Kidney (tissue), 14 donors: Measurements from ENCODE around the gene PPM1L. TPM values are rescaled to one million over a fixed set of nuclear protein-coding genes. Genes with fewer than 3 reads are reported as not detected.

ENCODE experiments used
- DNase-seq, 5 donors: peaks; one replicate each; pipeline ENCODE4 v3.0.0-alpha.2; 2013 to 2020
- FAIRE-seq: peaks from 2 replicates; lab custom pipeline; 2012; peaks lifted over from hg19 to GRCh38; lab: Jason Lieb, UNC
- H3K27ac ChIP-seq, 2 donors: one replicate each; pipeline ENCODE4 v1.7.0; 2013; ENCODE audit warnings: low read depth in 2 of 2, low read length in 2 of 2, inconsistent platforms in 1 of 2
- H3K27me3 ChIP-seq: one replicate; pipeline ENCODE4 v1.7.1; 2013; ENCODE audit warnings: low read length, inconsistent platforms; ENCODE audit not compliant: control insufficient read depth, insufficient read depth
- H3K36me3 ChIP-seq, 3 donors: one replicate each; pipeline versions ENCODE4 v1.7.0 to v1.7.1; 2013; ENCODE audit warnings: low read length in 3 of 3, control low read depth in 1 of 3, inconsistent platforms in 1 of 3; ENCODE audit not compliant: insufficient read depth in 3 of 3, control insufficient read depth in 2 of 3
- H3K4me1 ChIP-seq, 3 donors: one replicate each; pipeline versions ENCODE4 v1.7.0 to v1.7.1; 2013; ENCODE audit warnings: low read length in 3 of 3, inconsistent platforms in 1 of 3, low read depth in 1 of 3; ENCODE audit not compliant: control insufficient read depth in 2 of 3, insufficient read depth in 2 of 3
- H3K4me3 ChIP-seq, 3 donors: one replicate each; pipeline versions ENCODE4 v1.7.0 to v1.8.1; 2013; ENCODE audit warnings: low read length in 3 of 3, control low read depth in 1 of 3, inconsistent platforms in 1 of 3
- H3K9ac ChIP-seq, 3 donors: one replicate each; pipeline versions ENCODE4 v1.7.0 to v1.7.1; 2013; ENCODE audit warnings: low read length in 3 of 3, control low read depth in 1 of 3, inconsistent platforms in 1 of 3
- H3K9me3 ChIP-seq, 3 donors: one replicate each; pipeline versions ENCODE4 v1.7.0 to v1.7.1; 2013; ENCODE audit warnings: low read length in 3 of 3, control low read depth in 1 of 3, inconsistent platforms in 1 of 3; ENCODE audit not compliant: control insufficient read depth in 2 of 3, insufficient read depth in 1 of 3
- intact Hi-C: fragments of 100-400 bp; cut with DNase I; formaldehyde crosslinking; loops from one replicate; pipeline ENCODE4 v1.11.1; 2022
- polyA plus RNA-seq: library from polyadenylated mRNA; stranded (reverse); fragments of 350-450 nt; fragmentation: Illumina TruSeq; extraction: RNeasy Lipid Tissue Mini Kit (QIAGEN cat#74804); gene quantifications from one replicate; pipeline ENCODE4 v1.2.3, GENCODE V29; 2014; ENCODE audit warnings: low read depth, low replicate concordance; ENCODE audit not compliant: insufficient read depth
- total RNA-seq: library from RNA; stranded (reverse); fragmentation: NEBNext Ultra II Directional; extraction: Animal tissue kit (Norgen Biotek cat#: 25700); gene quantifications from one replicate; pipeline ENCODE4 v1.2.1, GENCODE V29; 2021
- TF ChIP-seq, protein P1 (sequence below): IDR thresholded peaks from 3 replicates; pipeline ENCODE4 v1.5.1; 2012; ENCODE audit warnings: mild to moderate bottlenecking, moderate library complexity, borderline replicate concordance; ENCODE audit not compliant: insufficient read depth; ENCODE audit errors: extremely low read depth
- donor health status: control.
- donor health status: control.
- donor health status: control.
- donor health status: control.
- donor health status: control.
- donor health status: DM: yes; HTN: yes; CAD: no.
- donor health status: Normal renal cell carcinoma (clear cell type).

Gene PPM1L
- total and polyA plus RNA-seq, 2 donors from 2014 or later: 2.8 to 13.8 TPM

DNA sequence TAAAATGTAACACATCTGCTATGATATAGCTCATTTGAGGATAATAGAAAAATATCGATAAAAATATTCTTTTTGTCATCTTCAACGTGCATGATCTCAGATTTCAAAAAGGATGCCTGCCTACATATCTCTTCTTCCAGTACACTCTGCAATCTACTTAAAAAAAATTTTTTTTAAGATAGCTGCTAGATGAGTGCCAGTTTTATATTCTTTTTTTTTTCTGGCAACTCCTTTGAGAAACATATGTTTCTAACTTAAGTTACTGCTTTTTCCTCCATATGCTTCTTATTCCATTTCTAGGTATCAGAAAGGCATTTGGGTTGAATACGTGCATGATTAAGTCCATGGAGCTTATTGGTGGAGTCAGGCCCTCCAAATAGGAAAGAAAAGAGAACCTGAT lies 160.4 kb downstream of the PPM1L start:
- Histone ChIP-seq H3K4me1 (peaks cover 0 to 3% (median 0%) of the 10 kb centered on the region in 3 donors), H3K27me3 (no peaks in the 10 kb centered on the region), H3K9me3 (no peaks in the 10 kb centered on the region), H3K9ac (no peak overlapping the region), H3K4me3 (no peak overlapping the region), H3K27ac (no peak overlapping the region), H3K36me3 (no peaks in the 10 kb centered on the region)
- FAIRE-seq (no peak), DNase-seq (no peak)
- TF ChIP-seq, protein P1, sequence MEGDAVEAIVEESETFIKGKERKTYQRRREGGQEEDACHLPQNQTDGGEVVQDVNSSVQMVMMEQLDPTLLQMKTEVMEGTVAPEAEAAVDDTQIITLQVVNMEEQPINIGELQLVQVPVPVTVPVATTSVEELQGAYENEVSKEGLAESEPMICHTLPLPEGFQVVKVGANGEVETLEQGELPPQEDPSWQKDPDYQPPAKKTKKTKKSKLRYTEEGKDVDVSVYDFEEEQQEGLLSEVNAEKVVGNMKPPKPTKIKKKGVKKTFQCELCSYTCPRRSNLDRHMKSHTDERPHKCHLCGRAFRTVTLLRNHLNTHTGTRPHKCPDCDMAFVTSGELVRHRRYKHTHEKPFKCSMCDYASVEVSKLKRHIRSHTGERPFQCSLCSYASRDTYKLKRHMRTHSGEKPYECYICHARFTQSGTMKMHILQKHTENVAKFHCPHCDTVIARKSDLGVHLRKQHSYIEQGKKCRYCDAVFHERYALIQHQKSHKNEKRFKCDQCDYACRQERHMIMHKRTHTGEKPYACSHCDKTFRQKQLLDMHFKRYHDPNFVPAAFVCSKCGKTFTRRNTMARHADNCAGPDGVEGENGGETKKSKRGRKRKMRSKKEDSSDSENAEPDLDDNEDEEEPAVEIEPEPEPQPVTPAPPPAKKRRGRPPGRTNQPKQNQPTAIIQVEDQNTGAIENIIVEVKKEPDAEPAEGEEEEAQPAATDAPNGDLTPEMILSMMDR: no peak
- intact Hi-C loops: no loop called here

DNA sequence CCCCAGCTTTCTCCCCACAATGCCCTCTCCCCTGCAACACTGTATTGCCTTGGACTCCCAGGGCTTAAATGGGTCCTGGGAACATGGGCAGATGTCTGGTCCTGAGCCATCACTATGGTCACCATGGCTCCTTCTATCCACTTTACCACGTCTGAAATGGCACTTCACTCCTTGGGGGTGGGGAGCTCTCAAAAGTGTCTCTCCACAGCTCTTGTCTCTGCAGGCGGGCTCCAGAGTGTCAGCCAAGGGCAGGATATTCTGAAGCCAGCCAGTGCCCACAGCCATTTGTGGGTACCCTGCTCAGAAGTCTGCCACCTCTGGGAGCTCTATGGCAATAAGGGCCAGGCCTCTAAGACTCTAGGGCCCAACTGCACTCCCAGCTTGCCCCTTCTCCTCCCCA lies 163.9 kb downstream of the PPM1L start:
- Histone ChIP-seq H3K27ac (no peak overlapping the region), H3K27me3 (no peaks in the 10 kb centered on the region), H3K36me3 (no peaks in the 10 kb centered on the region), H3K4me3 (no peak overlapping the region), H3K9me3 (no peaks in the 10 kb centered on the region), H3K4me1 (peaks cover 0 to 3% (median 0%) of the 10 kb centered on the region in 3 donors), H3K9ac (no peak overlapping the region)
- no peak for FAIRE-seq
- TF ChIP-seq, protein P1: no peak
- intact Hi-C loops: no loop called here
- no peak for DNase-seq

DNA sequence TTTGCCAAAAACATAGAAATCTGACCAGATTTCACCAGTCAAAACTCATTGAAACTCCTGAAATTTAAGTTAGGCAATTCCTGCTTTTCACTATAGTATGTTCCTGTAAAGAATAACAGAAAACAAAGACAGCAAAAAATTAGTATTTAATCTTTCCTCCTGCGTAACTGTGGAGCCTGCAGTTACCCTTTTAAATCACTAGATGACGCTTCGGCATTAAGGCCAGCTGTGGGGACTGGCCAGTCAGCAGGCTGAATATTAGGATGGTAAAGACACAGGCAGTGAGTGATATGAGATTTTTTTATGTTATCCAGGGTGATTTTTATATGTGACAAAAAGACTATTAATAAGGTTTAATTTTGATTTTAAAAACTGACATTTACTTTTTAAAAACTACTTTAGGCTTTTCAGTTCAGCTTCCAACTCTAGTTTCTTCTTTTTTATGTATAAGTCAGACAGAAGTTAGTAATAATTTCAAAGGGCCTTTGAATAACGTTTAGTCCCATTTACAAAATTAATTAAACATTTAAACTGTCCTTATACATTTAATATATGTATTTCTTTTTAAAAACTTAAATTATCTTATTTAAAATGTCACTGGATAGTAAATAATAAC lies 165.1 kb downstream of the PPM1L start:
- Histone ChIP-seq H3K27me3 (no peaks in the 10 kb centered on the region), H3K27ac (no peak overlapping the region), H3K4me3 (no peak overlapping the region), H3K9ac (no peak overlapping the region), H3K36me3 (no peaks in the 10 kb centered on the region), H3K9me3 (no peaks in the 10 kb centered on the region), H3K4me1 (peaks cover 0 to 3% (median 0%) of the 10 kb centered on the region in 3 donors)
- DNase-seq (peak in 3 of 5 donors; percentile 27 to 51 (median 30)), FAIRE-seq (no peak)
- intact Hi-C loops: no loop called here
- TF ChIP-seq, protein P1: peak; percentile 83

DNA sequence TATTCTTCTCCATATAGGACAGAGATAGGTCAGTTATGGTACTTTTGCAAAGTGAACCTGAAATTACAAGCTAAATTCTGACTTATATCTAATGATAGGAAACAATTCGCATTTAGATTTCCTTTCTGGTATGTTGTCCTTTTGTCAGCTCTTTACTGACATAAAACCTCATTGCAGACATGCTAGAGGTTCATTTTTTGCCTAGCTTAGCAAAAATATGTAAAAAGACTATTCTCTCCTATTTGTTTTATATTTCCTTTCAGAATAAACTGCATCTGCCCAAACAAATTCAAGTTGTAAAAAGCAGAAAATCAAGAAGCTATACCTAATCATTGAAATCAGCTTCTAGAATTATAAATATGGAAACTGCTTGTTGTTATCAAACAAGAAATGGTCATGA lies 168.7 kb downstream of the PPM1L start:
- H3K27ac ChIP-seq: no peak overlapping the region
- no peak overlapping the region for H3K4me3 ChIP-seq
- no peaks in the 10 kb centered on the region for H3K4me1 ChIP-seq
- DNase-seq: no peak
- no peaks in the 10 kb centered on the region for H3K9me3 ChIP-seq
- TF ChIP-seq, protein P1: no peak
- intact Hi-C loops: no loop called here
- no peak for FAIRE-seq
- no peaks in the 10 kb centered on the region for H3K27me3 ChIP-seq
- no peak overlapping the region for H3K9ac ChIP-seq
- H3K36me3 ChIP-seq: no peaks in the 10 kb centered on the region
